ENCODE data around the gene RSRP1.

GRCh38 chr1:25223471-25223870, 23.8 kb downstream of the RSRP1 start:
- no peak for TF ChIP-seq MAFK (IDR thresholded peaks at IDR 0.05; ENCODE audit: low read depth, low read length)
- TF ChIP-seq, protein P1, sequence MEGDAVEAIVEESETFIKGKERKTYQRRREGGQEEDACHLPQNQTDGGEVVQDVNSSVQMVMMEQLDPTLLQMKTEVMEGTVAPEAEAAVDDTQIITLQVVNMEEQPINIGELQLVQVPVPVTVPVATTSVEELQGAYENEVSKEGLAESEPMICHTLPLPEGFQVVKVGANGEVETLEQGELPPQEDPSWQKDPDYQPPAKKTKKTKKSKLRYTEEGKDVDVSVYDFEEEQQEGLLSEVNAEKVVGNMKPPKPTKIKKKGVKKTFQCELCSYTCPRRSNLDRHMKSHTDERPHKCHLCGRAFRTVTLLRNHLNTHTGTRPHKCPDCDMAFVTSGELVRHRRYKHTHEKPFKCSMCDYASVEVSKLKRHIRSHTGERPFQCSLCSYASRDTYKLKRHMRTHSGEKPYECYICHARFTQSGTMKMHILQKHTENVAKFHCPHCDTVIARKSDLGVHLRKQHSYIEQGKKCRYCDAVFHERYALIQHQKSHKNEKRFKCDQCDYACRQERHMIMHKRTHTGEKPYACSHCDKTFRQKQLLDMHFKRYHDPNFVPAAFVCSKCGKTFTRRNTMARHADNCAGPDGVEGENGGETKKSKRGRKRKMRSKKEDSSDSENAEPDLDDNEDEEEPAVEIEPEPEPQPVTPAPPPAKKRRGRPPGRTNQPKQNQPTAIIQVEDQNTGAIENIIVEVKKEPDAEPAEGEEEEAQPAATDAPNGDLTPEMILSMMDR (conservative IDR thresholded peaks at IDR 0.05; ENCODE audit: low read depth, low read length) = no peak
